Measurements from ENCODE around the gene IGF2BP2.

The IGF2BP2 gene

GRCh38 chr3:185759512-185759911 is 65.3 kb downstream of the IGF2BP2 start:
- H3K4me1 ChIP-seq (ENCODE audit: control insufficient read depth in 5 of 5, insufficient read depth in 5 of 5, low read length in 5 of 5): peaks cover 3 to 15% (median 8%) of the 10 kb centered on the region in 5 donors
- H3K4me3 ChIP-seq (ENCODE audit: low read depth in 1 of 5, low read length in 5 of 5): no peak overlapping the region
- no peaks in the 10 kb centered on the region for H3K36me3 ChIP-seq (ENCODE audit: control insufficient read depth in 5 of 5, insufficient read depth in 5 of 5, low read length in 5 of 5)
- H3K27me3 ChIP-seq (ENCODE audit: control insufficient read depth in 5 of 5, insufficient read depth in 4 of 5, low read length in 5 of 5): no peaks in the 10 kb centered on the region
- H3K27ac ChIP-seq (ENCODE audit: low read depth, low read length): peak overlapping the region; percentile 42
- peaks cover 0 to 5% (median 0%) of the 10 kb centered on the region in 5 donors for H3K9me3 ChIP-seq (ENCODE audit: control insufficient read depth in 5 of 5, low read length in 5 of 5)
- H3K9ac ChIP-seq (ENCODE audit: low read length in 5 of 5): no peak overlapping the region

- H3K9ac ChIP-seq (ENCODE audit: low read length in 5 of 5): no peak overlapping the region
Measured at GRCh38 chr3:185758912-185759311, 65.9 kb downstream of the IGF2BP2 start.

GRCh38 chr3:185757176-185757575 is 67.7 kb downstream of the IGF2BP2 start:
- H3K4me3 ChIP-seq (ENCODE audit: low read depth in 1 of 5, low read length in 5 of 5): no peak overlapping the region
- peaks cover 0 to 5% (median 0%) of the 10 kb centered on the region in 5 donors for H3K9me3 ChIP-seq (ENCODE audit: control insufficient read depth in 5 of 5, low read length in 5 of 5)
- H3K9ac ChIP-seq (ENCODE audit: low read length in 5 of 5): no peak overlapping the region
- H3K27me3 ChIP-seq (ENCODE audit: control insufficient read depth in 5 of 5, insufficient read depth in 4 of 5, low read length in 5 of 5): no peaks in the 10 kb centered on the region
- H3K27ac ChIP-seq (ENCODE audit: low read depth, low read length): no peak overlapping the region
- peaks cover 0 to 8% (median 3%) of the 10 kb centered on the region in 5 donors for H3K4me1 ChIP-seq (ENCODE audit: control insufficient read depth in 5 of 5, insufficient read depth in 5 of 5, low read length in 5 of 5)
- no peaks in the 10 kb centered on the region for H3K36me3 ChIP-seq (ENCODE audit: control insufficient read depth in 5 of 5, insufficient read depth in 5 of 5, low read length in 5 of 5)

More at GRCh38 chr3:185758912-185759311, 65.9 kb downstream of the IGF2BP2 start:
- H3K4me3 ChIP-seq (ENCODE audit: low read depth in 1 of 5, low read length in 5 of 5): no peak overlapping the region
- H3K36me3 ChIP-seq (ENCODE audit: control insufficient read depth in 5 of 5, insufficient read depth in 5 of 5, low read length in 5 of 5): no peaks in the 10 kb centered on the region
- H3K4me1 ChIP-seq (ENCODE audit: control insufficient read depth in 5 of 5, insufficient read depth in 5 of 5, low read length in 5 of 5): peaks cover 0 to 10% (median 3%) of the 10 kb centered on the region in 5 donors
- no peaks in the 10 kb centered on the region for H3K27me3 ChIP-seq (ENCODE audit: control insufficient read depth in 5 of 5, insufficient read depth in 4 of 5, low read length in 5 of 5)
- peaks cover 0 to 5% (median 0%) of the 10 kb centered on the region in 5 donors for H3K9me3 ChIP-seq (ENCODE audit: control insufficient read depth in 5 of 5, low read length in 5 of 5)
- no peak overlapping the region for H3K27ac ChIP-seq (ENCODE audit: low read depth, low read length)

- H3K9ac ChIP-seq (ENCODE audit: low read length in 5 of 5): no peak overlapping the region
Measured at GRCh38 chr3:185756477-185756876, 68.4 kb downstream of the IGF2BP2 start.

GRCh38 chr3:185754920-185755319 is 69.9 kb downstream of the IGF2BP2 start:
- H3K27ac ChIP-seq (ENCODE audit: low read depth, low read length): no peak overlapping the region
- H3K36me3 ChIP-seq (ENCODE audit: control insufficient read depth in 5 of 5, insufficient read depth in 5 of 5, low read length in 5 of 5): no peaks in the 10 kb centered on the region
- peaks cover 0 to 5% (median 0%) of the 10 kb centered on the region in 5 donors for H3K4me1 ChIP-seq (ENCODE audit: control insufficient read depth in 5 of 5, insufficient read depth in 5 of 5, low read length in 5 of 5)
- H3K9ac ChIP-seq (ENCODE audit: low read length in 5 of 5): no peak overlapping the region
- no peaks in the 10 kb centered on the region for H3K27me3 ChIP-seq (ENCODE audit: control insufficient read depth in 5 of 5, insufficient read depth in 4 of 5, low read length in 5 of 5)
- peaks cover 0 to 5% (median 0%) of the 10 kb centered on the region in 5 donors for H3K9me3 ChIP-seq (ENCODE audit: control insufficient read depth in 5 of 5, low read length in 5 of 5)
- H3K4me3 ChIP-seq (ENCODE audit: low read depth in 1 of 5, low read length in 5 of 5): no peak overlapping the region

More at GRCh38 chr3:185756477-185756876, 68.4 kb downstream of the IGF2BP2 start:
- H3K27me3 ChIP-seq (ENCODE audit: control insufficient read depth in 5 of 5, insufficient read depth in 4 of 5, low read length in 5 of 5): no peaks in the 10 kb centered on the region
- no peaks in the 10 kb centered on the region for H3K36me3 ChIP-seq (ENCODE audit: control insufficient read depth in 5 of 5, insufficient read depth in 5 of 5, low read length in 5 of 5)
- H3K4me3 ChIP-seq (ENCODE audit: low read depth in 1 of 5, low read length in 5 of 5): no peak overlapping the region
- H3K4me1 ChIP-seq (ENCODE audit: control insufficient read depth in 5 of 5, insufficient read depth in 5 of 5, low read length in 5 of 5): peaks cover 0 to 8% (median 3%) of the 10 kb centered on the region in 5 donors
- H3K27ac ChIP-seq (ENCODE audit: low read depth, low read length): no peak overlapping the region
- peaks cover 0 to 5% (median 0%) of the 10 kb centered on the region in 5 donors for H3K9me3 ChIP-seq (ENCODE audit: control insufficient read depth in 5 of 5, low read length in 5 of 5)

GRCh38 chr3:185753354-185753753 is 71.5 kb downstream of the IGF2BP2 start:
- Histone ChIP-seq H3K9me3 (ENCODE audit: control insufficient read depth in 5 of 5, low read length in 5 of 5) (peaks cover 0 to 5% (median 0%) of the 10 kb centered on the region in 5 donors), H3K9ac (ENCODE audit: low read length in 5 of 5) (no peak overlapping the region), H3K27me3 (ENCODE audit: control insufficient read depth in 5 of 5, insufficient read depth in 4 of 5, low read length in 5 of 5) (no peaks in the 10 kb centered on the region), H3K27ac (ENCODE audit: low read depth, low read length) (no peak overlapping the region), H3K36me3 (ENCODE audit: control insufficient read depth in 5 of 5, insufficient read depth in 5 of 5, low read length in 5 of 5) (no peaks in the 10 kb centered on the region), H3K4me3 (ENCODE audit: low read depth in 1 of 5, low read length in 5 of 5) (no peak overlapping the region), H3K4me1 (ENCODE audit: control insufficient read depth in 5 of 5, insufficient read depth in 5 of 5, low read length in 5 of 5) (no peaks in the 10 kb centered on the region)

GRCh38 chr3:185750702-185751101 is 74.1 kb downstream of the IGF2BP2 start:
- Histone ChIP-seq H3K36me3 (ENCODE audit: control insufficient read depth in 5 of 5, insufficient read depth in 5 of 5, low read length in 5 of 5) (no peaks in the 10 kb centered on the region), H3K9ac (ENCODE audit: low read length in 5 of 5) (no peak overlapping the region), H3K4me1 (ENCODE audit: control insufficient read depth in 5 of 5, insufficient read depth in 5 of 5, low read length in 5 of 5) (no peaks in the 10 kb centered on the region), H3K27me3 (ENCODE audit: control insufficient read depth in 5 of 5, insufficient read depth in 4 of 5, low read length in 5 of 5) (no peaks in the 10 kb centered on the region), H3K4me3 (ENCODE audit: low read depth in 1 of 5, low read length in 5 of 5) (no peak overlapping the region), H3K27ac (ENCODE audit: low read depth, low read length) (no peak overlapping the region), H3K9me3 (ENCODE audit: control insufficient read depth in 5 of 5, low read length in 5 of 5) (peaks cover 0 to 5% (median 0%) of the 10 kb centered on the region in 5 donors)

- Histone ChIP-seq H3K36me3 (ENCODE audit: control insufficient read depth in 5 of 5, insufficient read depth in 5 of 5, low read length in 5 of 5) (no peaks in the 10 kb centered on the region), H3K4me3 (ENCODE audit: low read depth in 1 of 5, low read length in 5 of 5) (no peak overlapping the region), H3K9ac (ENCODE audit: low read length in 5 of 5) (no peak overlapping the region), H3K9me3 (ENCODE audit: control insufficient read depth in 5 of 5, low read length in 5 of 5) (peaks cover 0 to 2% (median 0%) of the 10 kb centered on the region in 5 donors), H3K27me3 (ENCODE audit: control insufficient read depth in 5 of 5, insufficient read depth in 4 of 5, low read length in 5 of 5) (no peaks in the 10 kb centered on the region), H3K27ac (ENCODE audit: low read depth, low read length) (no peak overlapping the region), H3K4me1 (ENCODE audit: control insufficient read depth in 5 of 5, insufficient read depth in 5 of 5, low read length in 5 of 5) (no peaks in the 10 kb centered on the region)
Measured at GRCh38 chr3:185750015-185750414, 74.8 kb downstream of the IGF2BP2 start.

- Histone ChIP-seq H3K9me3 (ENCODE audit: control insufficient read depth in 5 of 5, low read length in 5 of 5) (no peaks in the 10 kb centered on the region), H3K4me1 (ENCODE audit: control insufficient read depth in 5 of 5, insufficient read depth in 5 of 5, low read length in 5 of 5) (no peaks in the 10 kb centered on the region), H3K27ac (ENCODE audit: low read depth, low read length) (no peak overlapping the region), H3K9ac (ENCODE audit: low read length in 5 of 5) (no peak overlapping the region), H3K36me3 (ENCODE audit: control insufficient read depth in 5 of 5, insufficient read depth in 5 of 5, low read length in 5 of 5) (no peaks in the 10 kb centered on the region), H3K4me3 (ENCODE audit: low read depth in 1 of 5, low read length in 5 of 5) (no peak overlapping the region), H3K27me3 (ENCODE audit: control insufficient read depth in 5 of 5, insufficient read depth in 4 of 5, low read length in 5 of 5) (no peaks in the 10 kb centered on the region)
Measured at GRCh38 chr3:185746470-185746869, 78.4 kb downstream of the IGF2BP2 start.

- no peaks in the 10 kb centered on the region for H3K36me3 ChIP-seq (ENCODE audit: control insufficient read depth in 5 of 5, insufficient read depth in 5 of 5, low read length in 5 of 5)
- H3K9ac ChIP-seq (ENCODE audit: low read length in 5 of 5): no peak overlapping the region
- H3K27me3 ChIP-seq (ENCODE audit: control insufficient read depth in 5 of 5, insufficient read depth in 4 of 5, low read length in 5 of 5): no peaks in the 10 kb centered on the region
- no peaks in the 10 kb centered on the region for H3K9me3 ChIP-seq (ENCODE audit: control insufficient read depth in 5 of 5, low read length in 5 of 5)
- H3K4me3 ChIP-seq (ENCODE audit: low read depth in 1 of 5, low read length in 5 of 5): no peak overlapping the region
- no peaks in the 10 kb centered on the region for H3K4me1 ChIP-seq (ENCODE audit: control insufficient read depth in 5 of 5, insufficient read depth in 5 of 5, low read length in 5 of 5)
- H3K27ac ChIP-seq (ENCODE audit: low read depth, low read length): no peak overlapping the region
Measured at GRCh38 chr3:185744997-185745843, 79.6 kb downstream of the IGF2BP2 start.
